Keratinocyte (primary cell): Measurements from ENCODE around the gene OPN1MW2. TPM values are rescaled to one million over a fixed set of nuclear protein-coding genes. Genes with fewer than 3 reads are reported as not detected.
"Not testable (repeated sequence)": the region's sequence is repeated elsewhere in the genome, so short reads cannot be mapped to it uniquely, and the experiment has no call there.

ENCODE experiments used
- DNase-seq: peaks from one replicate; pipeline ENCODE4 v3.0.0-alpha.2; 2011; ENCODE audit warnings: low read depth, missing footprints, low spot score
- FAIRE-seq: peaks from 2 replicates; lab custom pipeline; 2011; peaks lifted over from hg19 to GRCh38; lab: Jason Lieb, UNC
- H2AFZ ChIP-seq: 2 replicates; pipeline ENCODE4 v1.6.0; 2012; ENCODE audit warnings: low read length, control low read depth, inconsistent platforms; ENCODE audit not compliant: control insufficient read depth
- H3K27ac ChIP-seq: 2 replicates; pipeline ENCODE4 v1.5.1; 2011; ENCODE audit warnings: low read length; ENCODE audit not compliant: control insufficient read depth, insufficient read depth
- H3K27me3 ChIP-seq: 3 replicates; pipeline ENCODE4 v1.6.0; 2011; ENCODE audit warnings: low read length; ENCODE audit not compliant: control insufficient read depth, insufficient read depth; ENCODE audit errors: extremely low read depth
- H3K36me3 ChIP-seq, 2 experiments: 2 replicates in 1 of 2; 3 replicates in 1 of 2; pipeline ENCODE4 v1.5.1; 2011; ENCODE audit warnings: low read length in 2 of 2, mild to moderate bottlenecking in 1 of 2; ENCODE audit not compliant: control insufficient read depth in 2 of 2, insufficient read depth in 2 of 2; ENCODE audit errors: extremely low read depth in 1 of 2
- H3K4me1 ChIP-seq: 3 replicates; pipeline ENCODE4 v1.5.1; 2011; ENCODE audit warnings: low read length; ENCODE audit not compliant: control insufficient read depth, insufficient read depth; ENCODE audit errors: extremely low read depth
- H3K4me2 ChIP-seq: 3 replicates; pipeline ENCODE4 v1.6.0; 2011; ENCODE audit warnings: low read depth, low read length; ENCODE audit not compliant: control insufficient read depth, insufficient read depth; ENCODE audit errors: extremely low read depth
- H3K4me3 ChIP-seq, 3 experiments: fragments of 200-600 bp in 1 of 3; sonication (generic) in 1 of 3; 2 replicates in 2 of 3; 3 replicates in 1 of 3; pipeline ENCODE4 v1.5.1; 2011 to 2016; ENCODE audit warnings: low read length in 3 of 3, mild to moderate bottlenecking in 3 of 3, control low read depth in 2 of 3, inconsistent platforms in 1 of 3, low read depth in 1 of 3, mixed read lengths in 1 of 3, mixed run types in 1 of 3, moderate library complexity in 1 of 3; ENCODE audit not compliant: control insufficient read depth in 2 of 3, insufficient read depth in 2 of 3; ENCODE audit errors: extremely low read depth in 1 of 3
- H3K79me2 ChIP-seq: 2 replicates; pipeline ENCODE4 v1.6.0; 2012; ENCODE audit warnings: low read length; ENCODE audit not compliant: control insufficient read depth, insufficient read depth
- H3K9ac ChIP-seq: 3 replicates; pipeline ENCODE4 v1.6.0; 2011; ENCODE audit warnings: low read length; ENCODE audit not compliant: control insufficient read depth, insufficient read depth; ENCODE audit errors: extremely low read depth
- H3K9me1 ChIP-seq: 3 replicates; pipeline ENCODE4 v1.6.0; 2011; ENCODE audit warnings: low read length; ENCODE audit not compliant: control insufficient read depth, insufficient read depth; ENCODE audit errors: extremely low read depth
- H3K9me3 ChIP-seq: 2 replicates; pipeline ENCODE4 v1.5.1; 2012; ENCODE audit warnings: low read depth, low read length; ENCODE audit not compliant: control insufficient read depth
- H4K20me1 ChIP-seq: 3 replicates; pipeline ENCODE4 v1.6.0; 2011; ENCODE audit warnings: low read length; ENCODE audit not compliant: control insufficient read depth, insufficient read depth; ENCODE audit errors: extremely low read depth
- dilution Hi-C: fragments of 300-500 bp; cut with MboI; formaldehyde crosslinking; loops from one replicate; pipeline ENCODE4 v1.7.0; 2020; ENCODE audit warnings: low sequenced_read_pairs; ENCODE audit not compliant: extremely low pct_ligation_motif_present
- polyA minus RNA-seq, 3 experiments: library from RNA; depleted of rRNA, polyadenylated mRNA; stranded (reverse); fragments of >200 nt; gene quantifications; 1 replicate in 1 of 3; 2 replicates in 1 of 3; 3 replicates in 1 of 3; pipeline ENCODE4 v1.2.3, GENCODE V29; 2011
- polyA plus RNA-seq, 5 experiments: library from polyadenylated mRNA; depleted of rRNA in 3 of 5; stranded (reverse) in 3 of 5; stranded (forward) in 1 of 5; unstranded in 1 of 5; fragments of >200 nt; gene quantifications; 1 replicate in 1 of 5; 2 replicates in 3 of 5; 3 replicates in 1 of 5; pipeline versions ENCODE4 v1.2.1 to v1.2.3, GENCODE V29; 2011 to 2012; ENCODE audit warnings: missing spikeins in 2 of 5, low read depth in 1 of 5, low replicate concordance in 1 of 5

OPN1MW2 gene
- not detected in 3 replicates for polyA plus RNA-seq
- not detected for polyA plus RNA-seq (2011; ENCODE audit: low read depth)
- polyA plus RNA-seq (2011; cell fraction: cytosol; rRNA removed), result not detected in 2 replicates
- not detected in 2 replicates for polyA plus RNA-seq (2011; cell fraction: nucleus; rRNA removed)
- not detected in 2 replicates for polyA plus RNA-seq (2012; ENCODE audit: low replicate concordance)
- not detected in 3 replicates for polyA minus RNA-seq
- polyA minus RNA-seq (2011; cell fraction: cytosol; rRNA and poly(A)+ RNA removed), result not detected
- polyA minus RNA-seq (2011; cell fraction: nucleus; rRNA and poly(A)+ RNA removed), result not detected in 2 replicates

- H3K9ac ChIP-seq, H3K27ac ChIP-seq, H2AFZ ChIP-seq, DNase-seq, H3K27me3 ChIP-seq, H3K9me1 ChIP-seq, H3K4me3 ChIP-seq, H3K4me2 ChIP-seq, H3K79me2 ChIP-seq, FAIRE-seq, dilution Hi-C loops, H3K36me3 ChIP-seq, H3K4me1 ChIP-seq, H3K9me3 ChIP-seq, H4K20me1 ChIP-seq: not testable (repeated sequence)
Observed at GRCh38 chrX:154219456-154219855, at the start of gene OPN1MW2. TSS of gene OPN1MW2 (plus strand) at chrX:154219756. CDS start at chrX:154219816, 60 bp downstream.

- H3K9me3 ChIP-seq, H3K4me2 ChIP-seq, H2AFZ ChIP-seq, H3K9ac ChIP-seq, H4K20me1 ChIP-seq, H3K27ac ChIP-seq, H3K9me1 ChIP-seq, H3K27me3 ChIP-seq, DNase-seq, H3K79me2 ChIP-seq, FAIRE-seq, H3K36me3 ChIP-seq, H3K4me3 ChIP-seq, dilution Hi-C loops, H3K4me1 ChIP-seq: not testable (repeated sequence)
Observed at GRCh38 chrX:154172535-154172943, 47.0 kb upstream of the OPN1MW2 start.

DNA sequence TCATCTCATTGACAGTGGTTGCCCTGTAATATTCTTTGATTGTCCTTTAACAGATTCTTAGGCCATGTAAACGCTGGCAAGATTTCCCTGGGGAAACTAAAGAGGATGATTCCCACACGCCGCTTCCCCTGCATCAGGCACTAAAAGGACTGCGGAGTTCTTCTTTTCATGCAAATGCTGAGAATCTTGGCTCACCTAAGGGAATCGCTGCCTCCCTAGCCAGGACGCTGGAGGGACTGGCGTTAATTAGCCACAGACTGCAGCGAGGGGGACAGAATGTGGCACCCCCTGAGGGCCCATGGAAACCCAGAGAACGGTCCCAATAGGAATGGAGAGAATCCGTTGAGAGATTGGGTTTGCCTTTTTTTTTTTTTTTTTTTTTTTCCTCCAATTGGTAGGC lies 45.2 kb upstream of the OPN1MW2 start:
- H3K27me3 ChIP-seq, H3K9ac ChIP-seq, H3K9me1 ChIP-seq, DNase-seq, H3K36me3 ChIP-seq, H3K79me2 ChIP-seq, H2AFZ ChIP-seq, H4K20me1 ChIP-seq, H3K4me3 ChIP-seq, dilution Hi-C loops, H3K27ac ChIP-seq, H3K4me1 ChIP-seq, H3K9me3 ChIP-seq, H3K4me2 ChIP-seq, FAIRE-seq: not testable (repeated sequence)

- H3K36me3 ChIP-seq, H3K9me1 ChIP-seq, dilution Hi-C loops, H2AFZ ChIP-seq, H3K27me3 ChIP-seq, H3K79me2 ChIP-seq, H3K4me1 ChIP-seq, H3K9ac ChIP-seq, H3K9me3 ChIP-seq, H3K27ac ChIP-seq, H4K20me1 ChIP-seq, DNase-seq, FAIRE-seq, H3K4me2 ChIP-seq, H3K4me3 ChIP-seq: not testable (repeated sequence)
Observed at GRCh38 chrX:154182296-154182695, 37.3 kb upstream of the OPN1MW2 start, which contains the start of gene OPN1MW. TSS of gene OPN1MW (plus strand) at chrX:154182596. CDS start at chrX:154182678, 82 bp downstream.

- H3K9me1 ChIP-seq, H3K4me3 ChIP-seq, H3K27ac ChIP-seq, H3K9me3 ChIP-seq, H3K4me2 ChIP-seq, H3K27me3 ChIP-seq, H4K20me1 ChIP-seq, H3K9ac ChIP-seq, H3K36me3 ChIP-seq, FAIRE-seq, DNase-seq, H3K4me1 ChIP-seq, H2AFZ ChIP-seq, H3K79me2 ChIP-seq, dilution Hi-C loops: not testable (repeated sequence)
Observed at GRCh38 chrX:154183794-154184193, 35.8 kb upstream of the OPN1MW2 start.
